GM18499 (cell line): ENCODE results near the gene ATXN7L3.

Source experiments
- ATAC-seq: cut with Tn5 transposase; IDR thresholded peaks from one replicate; pipeline ENCODE4 v1.9.1; 2021; ENCODE audit warnings: moderate number of reproducible peaks; ENCODE audit not compliant: insufficient read depth, unreplicated experiment

Gene ATXN7L3

DNA sequence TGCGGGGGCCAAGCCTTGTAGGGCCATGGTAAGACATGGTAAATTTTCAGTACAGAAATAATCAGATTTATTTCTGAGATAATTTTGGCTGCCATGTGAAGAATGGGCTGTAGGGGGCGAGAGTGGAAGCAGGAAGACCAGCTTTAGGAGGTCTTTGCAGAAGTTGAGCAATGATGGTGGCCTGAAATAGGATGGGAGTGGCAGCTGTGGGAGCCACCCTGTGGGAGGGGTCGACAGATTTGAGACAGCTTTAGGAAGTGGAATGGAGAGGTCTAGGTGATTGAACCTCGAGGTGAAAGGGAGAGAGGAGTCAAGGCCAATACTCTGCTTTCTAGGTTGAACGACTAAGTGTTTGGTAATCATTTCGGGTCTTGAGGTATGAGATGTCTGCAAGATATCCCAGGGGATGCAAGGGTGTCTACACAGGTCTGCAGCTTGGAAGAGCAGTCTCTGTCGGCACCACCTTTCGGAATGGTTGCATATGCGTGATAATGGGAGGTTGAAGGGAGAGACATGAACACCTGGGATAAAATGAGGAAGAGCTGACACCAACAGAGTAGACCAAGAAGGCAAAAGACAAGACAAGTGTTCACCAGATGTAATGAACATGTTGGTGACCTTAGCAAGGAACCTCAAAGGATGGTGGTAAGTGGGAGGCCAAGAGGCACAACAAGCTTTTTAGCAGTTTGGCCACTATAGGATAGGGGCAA is 4.2 kb upstream of the ATXN7L3 start:
- no peak for ATAC-seq

GRCh38 chr17:44202756-44203155 is 3.1 kb upstream of the ATXN7L3 start:
- ATAC-seq = no peak

- ATAC-seq = no peak
These were observed 933 bp upstream of the ATXN7L3 start for GRCh38 chr17:44200478-44201155.

GRCh38 chr17:44198721-44199552 is 747 bp downstream of the ATXN7L3 start:
- no peak for ATAC-seq

DNA sequence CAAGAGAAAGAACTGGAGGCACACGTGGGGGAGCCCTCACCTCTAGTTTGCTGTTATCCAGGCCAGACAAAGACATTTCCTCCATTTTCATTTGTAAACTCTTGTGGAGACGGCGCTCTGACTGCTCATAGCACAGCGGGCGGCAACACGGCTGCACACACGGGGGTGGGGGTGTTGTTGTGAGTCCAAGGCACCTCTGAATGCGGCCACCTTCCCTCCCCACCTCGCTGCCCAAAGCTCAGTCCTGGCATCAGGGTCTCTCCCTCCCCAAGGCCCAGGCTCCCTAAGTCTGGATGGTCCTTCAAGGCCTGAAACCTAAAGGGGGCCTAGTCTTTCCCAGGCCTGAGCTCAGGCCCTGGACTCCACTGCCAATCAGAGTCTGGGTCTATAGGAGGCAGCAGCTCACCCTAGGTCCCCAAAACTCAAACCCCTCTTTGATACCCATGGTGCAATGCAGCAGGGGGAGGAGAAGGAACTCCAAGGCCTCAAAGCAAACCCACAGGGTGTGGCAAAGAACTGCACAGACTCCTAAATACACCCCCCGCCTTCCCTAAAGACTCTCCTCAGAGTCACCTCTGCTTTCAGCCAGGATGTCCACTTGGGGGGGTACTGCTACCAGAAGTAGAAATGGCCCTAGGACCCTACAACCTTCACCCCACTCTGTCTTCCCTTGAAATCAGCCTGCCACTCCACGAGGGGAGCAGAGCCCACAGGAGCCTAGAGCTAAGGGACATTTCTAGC is 1.5 kb downstream of the ATXN7L3 start:
- ATAC-seq = no peak

- ATAC-seq = no peak
These were observed 2.6 kb downstream of the ATXN7L3 start for GRCh38 chr17:44197107-44197506.

GRCh38 chr17:44193326-44194084 is 6.2 kb downstream of the ATXN7L3 start:
- no peak for ATAC-seq

GRCh38 chr17:44192750-44193149 is 6.9 kb downstream of the ATXN7L3 start:
- no peak for ATAC-seq

GRCh38 chr17:44191941-44192496 is 7.7 kb downstream of the ATXN7L3 start:
- no peak for ATAC-seq

DNA sequence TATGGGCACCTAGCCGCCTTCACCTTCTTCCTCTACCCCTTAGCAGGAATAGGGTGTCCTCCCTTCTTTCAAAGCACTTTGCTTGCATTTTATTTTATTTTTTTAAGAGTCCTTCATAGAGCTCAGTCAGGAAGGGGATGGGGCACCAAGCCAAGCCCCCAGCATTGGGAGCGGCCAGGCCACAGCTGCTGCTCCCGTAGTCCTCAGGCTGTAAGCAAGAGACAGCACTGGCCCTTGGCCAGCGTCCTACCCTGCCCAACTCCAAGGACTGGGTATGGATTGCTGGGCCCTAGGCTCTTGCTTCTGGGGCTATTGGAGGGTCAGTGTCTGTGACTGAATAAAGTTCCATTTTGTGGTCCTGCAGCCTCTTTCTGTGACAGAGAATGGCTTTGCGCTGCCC is 8.3 kb downstream of the ATXN7L3 start:
- ATAC-seq = no peak

DNA sequence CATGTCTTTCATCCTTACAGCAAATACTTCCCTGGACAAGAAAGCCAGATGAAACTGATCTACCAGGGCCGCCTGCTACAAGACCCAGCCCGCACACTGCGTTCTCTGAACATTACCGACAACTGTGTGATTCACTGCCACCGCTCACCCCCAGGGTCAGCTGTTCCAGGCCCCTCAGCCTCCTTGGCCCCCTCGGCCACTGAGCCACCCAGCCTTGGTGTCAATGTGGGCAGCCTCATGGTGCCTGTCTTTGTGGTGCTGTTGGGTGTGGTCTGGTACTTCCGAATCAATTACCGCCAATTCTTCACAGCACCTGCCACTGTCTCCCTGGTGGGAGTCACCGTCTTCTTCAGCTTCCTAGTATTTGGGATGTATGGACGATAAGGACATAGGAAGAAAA is 9.2 kb downstream of the ATXN7L3 start:
- ATAC-seq = no peak

- no peak for ATAC-seq
These were observed 10.9 kb downstream of the ATXN7L3 start for GRCh38 chr17:44188576-44189403.

DNA sequence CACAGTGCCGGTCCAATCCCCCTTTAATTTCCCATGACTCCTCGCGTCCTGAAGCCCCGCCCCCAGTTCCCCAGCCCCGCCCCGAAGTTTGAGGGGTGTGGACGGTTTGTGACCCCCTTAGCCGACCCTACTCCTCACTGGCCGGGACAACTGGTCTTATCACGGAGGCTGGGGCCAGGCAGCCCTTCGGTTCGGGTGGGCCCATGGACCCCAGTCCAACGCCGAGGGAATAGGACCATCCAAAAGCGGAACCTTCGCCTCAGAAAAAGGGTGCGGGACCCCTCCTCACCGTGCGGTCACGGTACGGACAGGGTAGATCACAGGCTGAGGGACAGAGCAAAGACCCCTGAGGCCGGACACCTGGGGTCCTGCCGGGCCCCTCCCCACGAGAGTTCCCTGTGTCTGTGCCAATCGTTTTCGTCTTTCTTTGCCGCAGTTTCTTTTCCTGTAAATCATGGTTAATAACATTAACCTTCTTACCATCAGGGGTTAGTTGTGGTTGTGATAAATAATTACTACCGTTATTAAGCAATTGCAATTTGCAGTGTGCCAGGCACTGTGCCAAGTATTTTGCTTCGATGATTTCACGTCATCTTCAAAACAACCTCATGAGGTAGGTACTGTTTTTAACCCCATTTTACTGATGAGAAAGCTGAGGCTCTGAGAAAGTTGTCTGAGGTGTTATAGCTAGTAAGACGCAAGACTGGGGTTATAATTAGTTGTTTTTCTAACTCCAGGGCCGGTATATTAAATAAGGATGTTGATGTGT is 12.4 kb downstream of the ATXN7L3 start:
- no peak for ATAC-seq

- ATAC-seq = peak; percentile 83
These were observed 13.2 kb downstream of the ATXN7L3 start, which contains the start of gene TMUB2 for GRCh38 chr17:44186307-44187130. TSS of gene TMUB2 (plus strand) at chr17:44186972. CDS start at chr17:44187709, 737 bp downstream.

DNA sequence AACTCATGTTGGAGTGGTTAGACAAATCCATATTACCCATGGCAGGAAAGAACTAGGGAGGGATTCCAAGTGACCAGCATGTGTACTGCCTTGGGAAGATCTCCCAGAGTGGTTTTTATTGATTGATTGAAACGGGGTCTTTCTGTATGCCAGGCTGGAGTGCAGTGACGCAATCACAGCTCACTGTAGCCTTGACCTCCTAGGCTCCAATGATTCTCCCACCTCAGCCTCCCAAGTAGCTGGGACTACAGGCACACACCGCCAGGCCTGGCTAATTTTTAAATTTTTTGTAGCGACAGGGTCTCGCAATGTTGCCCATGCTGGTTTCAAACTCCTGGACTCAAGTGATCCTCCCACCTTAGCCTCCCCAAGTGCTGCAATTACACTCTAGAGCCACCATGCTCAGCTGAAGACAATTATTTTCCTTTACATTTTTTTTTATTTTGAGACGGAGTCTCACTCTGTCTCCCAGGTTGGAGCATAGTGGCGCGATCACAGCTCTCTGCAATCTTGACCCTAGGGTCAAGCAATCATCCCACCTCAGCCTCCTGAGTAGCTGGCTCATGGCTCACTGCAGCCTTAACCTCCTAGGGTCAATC is 15.4 kb downstream of the ATXN7L3 start:
- no peak for ATAC-seq

DNA sequence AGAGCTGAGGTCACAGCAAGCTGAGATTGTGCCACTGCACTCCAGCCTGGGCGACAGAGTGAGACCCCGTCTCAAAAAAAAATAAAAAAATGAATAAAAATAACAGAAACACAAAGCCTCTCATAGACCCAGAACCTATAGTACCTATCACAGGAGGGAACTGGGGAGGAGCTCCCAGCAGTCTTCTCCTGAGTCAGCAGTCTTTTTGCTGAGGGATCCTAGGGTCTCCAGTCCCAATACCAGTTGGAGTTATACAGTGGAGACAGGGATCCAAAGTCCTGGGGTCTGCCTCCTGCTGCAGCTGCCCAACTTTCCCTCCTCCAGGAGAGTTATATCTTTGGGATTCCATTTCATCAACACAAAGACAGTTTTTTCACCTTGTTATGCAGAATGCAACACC is 16.7 kb downstream of the ATXN7L3 start:
- ATAC-seq = no peak

- no peak for ATAC-seq
These were observed 21.6 kb downstream of the ATXN7L3 start for GRCh38 chr17:44178133-44178532.
